ENCODE data around the gene FKBP7. TPM values are rescaled to one million over a fixed set of nuclear protein-coding genes. Genes with fewer than 3 reads are reported as not detected.
"Not testable (repeated sequence)": the region's sequence is repeated elsewhere in the genome, so short reads cannot be mapped to it uniquely, and the experiment has no call there.

FKBP7 gene, protein sequence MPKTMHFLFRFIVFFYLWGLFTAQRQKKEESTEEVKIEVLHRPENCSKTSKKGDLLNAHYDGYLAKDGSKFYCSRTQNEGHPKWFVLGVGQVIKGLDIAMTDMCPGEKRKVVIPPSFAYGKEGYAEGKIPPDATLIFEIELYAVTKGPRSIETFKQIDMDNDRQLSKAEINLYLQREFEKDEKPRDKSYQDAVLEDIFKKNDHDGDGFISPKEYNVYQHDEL
- 2.9 and 4.5 TPM in 2 replicates for total RNA-seq

DNA sequence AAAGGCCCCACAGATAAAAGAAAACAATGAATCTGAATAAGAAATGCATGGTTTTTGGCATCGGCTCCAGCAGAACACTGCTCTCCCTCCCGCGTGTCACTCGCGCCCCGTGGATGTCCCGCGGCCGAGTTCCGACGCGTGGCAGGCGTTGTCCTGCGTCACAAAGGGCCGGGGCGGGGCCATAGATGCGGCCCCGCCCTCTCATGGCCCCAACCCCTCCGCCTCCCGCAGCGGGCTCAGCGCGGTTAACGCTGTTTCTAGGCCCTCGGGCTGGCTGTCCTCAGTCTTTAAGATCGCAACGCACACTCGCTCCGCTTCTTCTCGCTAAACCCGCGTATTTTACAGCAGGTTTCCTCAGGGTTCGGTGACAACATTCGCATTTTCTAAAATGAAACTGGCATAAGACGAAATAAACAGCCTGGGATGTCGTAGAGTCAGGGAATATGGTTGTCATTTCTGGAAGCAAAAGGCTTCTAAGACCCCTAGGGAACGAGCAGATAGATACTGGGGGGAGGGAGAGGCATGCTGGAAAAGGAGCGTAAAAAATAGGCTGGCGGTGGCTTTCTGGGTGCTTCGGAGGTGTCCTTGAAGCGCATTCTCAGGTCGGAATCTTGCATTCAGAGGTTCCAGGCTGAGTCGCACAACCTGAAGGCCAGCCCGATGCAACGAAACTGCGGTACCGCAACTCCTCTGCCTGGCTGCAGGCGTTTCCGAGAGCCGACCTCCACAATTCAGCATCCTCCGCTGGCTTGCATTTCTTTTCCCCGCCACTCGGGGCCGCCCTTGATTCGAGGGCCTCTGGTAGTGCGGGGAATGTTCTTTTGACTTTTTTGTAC lies at the start of gene FKBP7:
TSS of gene FKBP7 (minus strand) at position 162 of the 836 bp plus-strand sequence. CDS start at position 61, 101 bp downstream.
- H3K4me3 Mint-ChIP-seq = peak within 1 kb of the TSS; percentile 95
- intact Hi-C loops (cut with micrococcal nuclease) = loop anchor here (1.0 to 10.0 kb wide), 7 partner anchors 27 to 366 kb away; partner anchors contain the start of genes OSBPL6, PJVK, PRKRA and RBM45
- DNase-seq (ENCODE audit: low spot score) = peak; percentile 75
- no peaks in the 10 kb centered on the region for H3K36me3 Mint-ChIP-seq (ENCODE audit: low read depth)
- H3K9me3 Mint-ChIP-seq = no peaks in the 10 kb centered on the region
- H3K4me1 Mint-ChIP-seq (ENCODE audit: low read depth) = peaks cover 39% of the 10 kb centered on the region
- H3K27ac Mint-ChIP-seq = peak within 1 kb of the TSS; percentile 99
- no peaks in the 10 kb centered on the region for H3K27me3 Mint-ChIP-seq (ENCODE audit: insufficient read depth)

DNA sequence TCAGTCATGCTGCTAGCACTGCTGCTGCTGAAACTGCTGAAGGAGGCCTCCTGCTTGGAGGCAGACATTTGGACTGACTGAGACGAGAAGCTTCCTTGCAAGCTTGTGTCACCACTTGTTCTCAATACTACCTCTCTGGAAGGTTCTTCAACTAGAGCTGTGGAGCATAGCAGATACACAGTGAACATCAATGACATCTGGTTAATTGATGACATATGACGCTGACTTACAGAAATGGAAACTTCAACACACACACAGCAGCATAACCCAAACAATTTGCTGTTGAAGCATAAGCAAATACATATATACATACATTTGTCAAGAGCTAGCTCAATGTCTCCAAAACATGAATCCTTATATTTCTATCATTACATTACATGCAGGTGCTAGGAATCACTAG lies 49.2 kb upstream of the FKBP7 start:
- Mint-ChIP-seq H3K27ac (no peak overlapping the region), H3K36me3 (ENCODE audit: low read depth) (peaks cover 15% of the 10 kb centered on the region), H3K4me3 (no peak overlapping the region), H3K27me3 (ENCODE audit: insufficient read depth) (no peaks in the 10 kb centered on the region), H3K9me3 (no peaks in the 10 kb centered on the region), H3K4me1 (ENCODE audit: low read depth) (peaks cover 56% of the 10 kb centered on the region)
- intact Hi-C loops (cut with micrococcal nuclease) = no loop called here
- no peak for DNase-seq (ENCODE audit: low spot score)

DNA sequence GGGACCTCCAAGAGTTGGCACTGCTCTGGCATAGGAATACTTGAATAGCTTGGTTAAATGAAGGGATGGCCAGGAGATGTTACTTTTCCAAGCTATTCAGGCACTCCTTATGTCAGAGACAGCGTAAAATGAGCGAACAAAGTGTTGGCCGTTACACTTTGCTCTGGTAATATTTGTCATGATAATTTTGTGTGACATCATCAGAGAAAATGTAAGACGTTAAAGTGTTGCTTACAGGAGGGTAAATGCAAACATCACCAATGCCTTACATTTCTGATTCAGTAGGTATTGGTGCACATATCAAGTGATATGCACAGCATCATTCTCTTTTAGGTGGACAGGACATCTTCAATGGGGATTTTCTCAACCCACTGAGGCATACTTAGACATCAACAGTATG lies 47.9 kb upstream of the FKBP7 start:
- no peak overlapping the region for H3K27ac Mint-ChIP-seq
- no peak for DNase-seq (ENCODE audit: low spot score)
- H3K9me3 Mint-ChIP-seq = peaks cover 7% of the 10 kb centered on the region
- H3K36me3 Mint-ChIP-seq (ENCODE audit: low read depth) = peaks cover 10% of the 10 kb centered on the region
- H3K4me1 Mint-ChIP-seq (ENCODE audit: low read depth) = peaks cover 57% of the 10 kb centered on the region
- H3K27me3 Mint-ChIP-seq (ENCODE audit: insufficient read depth) = no peaks in the 10 kb centered on the region
- H3K4me3 Mint-ChIP-seq = no peak overlapping the region
- intact Hi-C loops (cut with micrococcal nuclease) = no loop called here

DNA sequence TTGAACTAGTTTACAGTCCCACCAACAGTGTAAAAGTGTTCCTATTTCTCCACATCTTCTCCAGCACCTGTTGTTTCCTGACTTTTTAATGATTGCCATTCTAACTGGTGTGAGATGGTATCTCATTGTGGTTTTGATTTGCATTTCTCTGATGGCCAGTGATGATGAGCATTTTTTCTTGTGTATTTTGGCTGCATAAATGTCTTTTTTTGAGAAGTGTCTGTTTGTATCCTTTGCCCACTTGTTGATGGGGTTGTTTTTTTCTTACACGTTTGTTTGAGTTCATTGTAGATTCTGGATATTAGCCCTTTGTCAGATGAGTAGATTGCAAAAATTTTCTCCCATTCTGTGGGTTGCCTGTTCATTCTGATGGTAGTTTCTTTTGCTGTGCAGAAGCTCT lies 47.1 kb upstream of the FKBP7 start:
- H3K36me3 Mint-ChIP-seq (ENCODE audit: low read depth); intact Hi-C loops (cut with micrococcal nuclease); H3K27ac Mint-ChIP-seq; H3K9me3 Mint-ChIP-seq; H3K27me3 Mint-ChIP-seq (ENCODE audit: insufficient read depth); DNase-seq (ENCODE audit: low spot score): not testable (repeated sequence)
- H3K4me1 Mint-ChIP-seq (ENCODE audit: low read depth) = peaks cover 53% of the 10 kb centered on the region
- H3K4me3 Mint-ChIP-seq = peak overlapping the region; percentile 25

DNA sequence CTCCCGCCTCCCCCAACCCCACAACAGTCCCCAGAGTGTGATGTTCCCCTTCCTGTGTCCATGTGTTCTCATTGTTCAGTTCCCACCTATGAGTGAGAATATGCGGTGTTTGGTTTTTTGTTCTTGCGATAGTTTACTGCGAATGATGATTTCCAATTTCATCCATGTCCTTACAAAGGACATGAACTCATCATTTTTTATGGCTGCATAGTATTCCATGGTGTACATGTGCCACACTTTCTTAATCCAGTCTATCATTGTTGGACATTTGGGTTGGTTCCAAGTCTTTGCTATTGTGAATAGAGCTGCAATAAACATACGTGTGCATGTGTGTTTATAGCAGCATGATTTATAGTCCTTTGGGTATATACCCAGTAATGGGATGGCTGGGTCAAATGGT lies 46.6 kb upstream of the FKBP7 start:
- H3K4me1 Mint-ChIP-seq (ENCODE audit: low read depth) = peaks cover 50% of the 10 kb centered on the region
- H3K27me3 Mint-ChIP-seq (ENCODE audit: insufficient read depth); H3K4me3 Mint-ChIP-seq; intact Hi-C loops (cut with micrococcal nuclease); H3K27ac Mint-ChIP-seq; H3K9me3 Mint-ChIP-seq; DNase-seq (ENCODE audit: low spot score); H3K36me3 Mint-ChIP-seq (ENCODE audit: low read depth): not testable (repeated sequence)

DNA sequence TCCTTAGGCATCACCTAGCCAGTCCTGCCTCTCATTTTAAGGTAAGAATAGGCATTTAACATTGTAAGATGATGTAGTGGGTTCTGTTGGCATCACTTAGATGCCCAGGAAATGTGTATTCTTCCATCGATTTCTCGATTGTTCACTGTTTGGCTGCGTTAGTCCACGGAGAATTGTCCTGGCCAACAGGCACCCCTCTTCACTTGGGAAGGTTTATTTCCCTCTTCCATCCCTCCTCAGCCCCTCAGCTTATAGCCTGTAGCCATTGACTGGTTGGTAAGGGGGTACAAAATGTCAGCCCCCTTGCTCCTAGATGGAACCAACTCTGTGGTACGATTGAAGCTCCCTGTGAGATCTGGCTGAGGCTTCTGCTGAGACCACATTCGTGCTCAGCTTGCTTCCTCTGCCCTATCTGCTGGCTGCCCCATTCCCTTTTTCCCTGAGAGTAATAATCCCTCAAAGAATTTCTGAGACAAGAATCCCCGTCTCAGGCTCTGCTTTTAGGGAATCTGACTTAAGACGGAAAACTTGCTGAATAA lies 45.3 kb upstream of the FKBP7 start:
- Mint-ChIP-seq H3K9me3 (peaks cover 7% of the 10 kb centered on the region), H3K27ac (peak overlapping the region; percentile 92), H3K27me3 (ENCODE audit: insufficient read depth) (no peaks in the 10 kb centered on the region), H3K36me3 (ENCODE audit: low read depth) (peaks cover 9% of the 10 kb centered on the region), H3K4me1 (ENCODE audit: low read depth) (peaks cover 45% of the 10 kb centered on the region), H3K4me3 (peak overlapping the region; percentile 99)
- DNase-seq (ENCODE audit: low spot score) = no peak
- intact Hi-C loops (cut with micrococcal nuclease) = loop anchor here (1.0 to 5.0 kb wide), 7 partner anchors 9 to 1484 kb away; partner anchors contain the start of genes CWC22, FKBP7, OSBPL6 and PJVK

DNA sequence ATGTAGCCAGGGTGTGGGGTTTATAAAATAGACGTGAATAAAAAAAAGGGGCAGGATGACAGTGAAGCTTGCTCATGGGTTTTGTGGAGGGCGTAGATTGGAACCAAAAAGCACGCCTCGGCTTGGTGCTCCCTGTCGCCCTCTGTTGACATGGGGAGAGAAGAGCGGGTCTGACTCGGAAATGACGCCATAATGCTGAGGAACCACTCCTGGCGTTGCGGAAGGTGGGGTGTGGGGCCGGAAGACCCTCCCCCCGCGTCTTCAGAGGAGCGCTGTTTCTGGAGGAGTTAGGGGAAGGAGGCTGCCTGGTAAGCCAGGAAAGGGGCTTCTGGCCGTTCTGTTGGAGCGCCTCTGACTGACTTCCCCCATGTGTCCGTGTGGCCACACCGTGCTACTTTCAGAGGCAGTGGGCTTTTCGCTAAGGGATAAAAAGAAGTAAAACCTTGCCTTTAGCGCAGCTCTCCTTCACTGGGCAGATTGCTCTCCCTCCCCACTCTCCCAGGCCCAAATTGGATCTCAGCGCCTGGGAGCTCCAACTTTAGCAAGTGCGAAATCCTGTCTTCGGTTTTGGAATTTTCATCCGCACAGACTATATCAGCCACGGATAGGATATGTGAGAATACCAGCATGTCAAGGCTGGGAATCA lies 44.7 kb upstream of the FKBP7 start:
- H3K27me3 Mint-ChIP-seq (ENCODE audit: insufficient read depth) = no peaks in the 10 kb centered on the region
- intact Hi-C loops (cut with micrococcal nuclease) = loop anchor here (1.0 to 5.0 kb wide), 8 partner anchors 7 to 1484 kb away; partner anchors contain the start of genes CWC22, FKBP7, OSBPL6 and PJVK
- peak overlapping the region; percentile 99 for H3K4me3 Mint-ChIP-seq
- H3K27ac Mint-ChIP-seq = peak overlapping the region; percentile 92
- DNase-seq (ENCODE audit: low spot score) = peak; percentile 80
- peaks cover 42% of the 10 kb centered on the region for H3K4me1 Mint-ChIP-seq (ENCODE audit: low read depth)
- H3K9me3 Mint-ChIP-seq = peaks cover 7% of the 10 kb centered on the region
- H3K36me3 Mint-ChIP-seq (ENCODE audit: low read depth) = peaks cover 13% of the 10 kb centered on the region

DNA sequence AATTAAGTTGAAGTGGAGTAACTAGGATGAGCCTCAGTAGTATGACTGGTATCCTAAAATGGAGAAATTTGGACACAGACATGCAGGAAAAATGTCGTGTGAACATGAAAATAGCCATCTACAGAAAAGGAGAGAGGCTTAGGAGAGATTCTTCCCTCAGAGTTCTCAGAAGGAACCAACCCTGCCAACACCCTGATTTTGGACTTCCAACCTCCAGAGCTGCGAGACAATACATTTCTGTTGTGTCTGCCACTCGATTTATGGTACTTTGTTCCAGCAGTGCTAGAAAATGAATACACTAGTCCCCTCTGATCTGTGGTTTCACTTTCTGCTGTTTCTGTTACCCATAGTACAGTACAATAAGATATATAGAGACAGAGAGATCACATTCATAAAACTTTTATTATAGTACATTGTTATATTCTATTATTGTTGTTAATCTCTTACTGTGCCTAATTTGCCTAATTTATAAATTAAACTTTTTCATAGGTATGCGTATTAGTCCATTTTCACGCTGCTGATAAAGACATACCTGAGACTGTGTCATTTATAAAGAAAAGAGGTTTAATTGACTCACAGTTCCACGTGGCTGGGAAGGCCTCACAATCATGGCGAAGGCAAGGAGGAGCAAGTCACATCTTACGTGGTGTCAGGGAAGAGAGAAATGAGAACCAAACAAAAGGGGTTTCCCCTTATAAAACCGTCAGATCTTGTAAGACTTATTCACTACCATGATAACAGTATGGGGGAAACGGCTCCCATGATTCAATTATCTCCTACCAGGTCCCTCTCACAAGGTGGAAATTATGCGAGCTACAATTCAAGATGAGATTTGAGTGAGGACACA lies 43.1 kb upstream of the FKBP7 start:
- H3K36me3 Mint-ChIP-seq (ENCODE audit: low read depth) = peaks cover 18% of the 10 kb centered on the region
- peaks cover 35% of the 10 kb centered on the region for H3K4me1 Mint-ChIP-seq (ENCODE audit: low read depth)
- H3K27ac Mint-ChIP-seq = peak overlapping the region; percentile 26
- peaks cover 7% of the 10 kb centered on the region for H3K9me3 Mint-ChIP-seq
- no peak for DNase-seq (ENCODE audit: low spot score)
- H3K27me3 Mint-ChIP-seq (ENCODE audit: insufficient read depth) = no peaks in the 10 kb centered on the region
- intact Hi-C loops (cut with micrococcal nuclease) = loop anchor here (1.0 to 5.0 kb wide), 5 partner anchors 9 to 1486 kb away; partner anchors contain the start of genes CWC22, OSBPL6 and RBM45
- peak overlapping the region; percentile 31 for H3K4me3 Mint-ChIP-seq

DNA sequence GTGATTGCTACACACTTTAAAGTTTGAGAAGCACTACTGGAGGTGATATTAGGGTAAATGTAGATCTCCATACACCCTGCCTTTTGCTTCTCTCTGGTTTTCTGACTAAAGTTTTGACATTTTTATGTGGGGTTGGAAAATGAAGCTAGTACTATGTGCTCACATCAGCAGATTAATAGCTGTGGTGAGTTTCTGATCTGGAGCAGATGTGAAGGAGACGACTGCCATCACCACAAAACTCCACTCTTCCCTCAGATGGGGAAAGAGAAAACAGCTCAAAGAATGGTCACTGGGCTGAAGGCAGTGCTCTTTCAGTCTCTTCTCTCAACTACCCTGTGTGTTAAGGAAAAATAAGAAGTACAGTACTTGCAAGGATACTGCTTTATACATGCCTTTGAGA lies 39.1 kb upstream of the FKBP7 start:
- intact Hi-C loops (cut with micrococcal nuclease) = loop anchor here (10.0 kb wide), 1 partner anchor 747 kb away; the partner anchor contains the start of gene SESTD1
- H3K36me3 Mint-ChIP-seq (ENCODE audit: low read depth) = peaks cover 31% of the 10 kb centered on the region
- H3K4me1 Mint-ChIP-seq (ENCODE audit: low read depth) = peaks cover 39% of the 10 kb centered on the region
- DNase-seq (ENCODE audit: low spot score) = no peak
- no peak overlapping the region for H3K4me3 Mint-ChIP-seq
- H3K27me3 Mint-ChIP-seq (ENCODE audit: insufficient read depth) = no peaks in the 10 kb centered on the region
- peaks cover 7% of the 10 kb centered on the region for H3K9me3 Mint-ChIP-seq
- H3K27ac Mint-ChIP-seq = no peak overlapping the region

DNA sequence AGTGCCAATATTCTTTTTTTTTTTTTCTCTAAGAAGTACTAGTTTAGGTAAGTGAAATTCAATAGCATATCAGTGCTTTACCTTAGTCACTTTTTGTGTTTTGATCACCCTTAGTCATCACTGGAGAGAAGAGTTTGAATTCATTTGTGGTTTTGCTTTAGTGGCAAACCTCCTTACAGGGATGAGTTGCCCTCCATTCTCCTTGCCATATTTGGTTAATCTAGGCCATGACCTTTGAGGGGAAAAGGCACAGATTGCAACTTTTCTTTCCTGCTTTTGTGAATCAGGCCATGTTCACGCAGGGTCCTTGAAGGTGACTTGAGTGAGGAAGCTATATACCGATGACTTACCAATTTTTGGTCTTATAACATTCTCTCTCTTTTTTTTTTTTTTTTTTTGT lies 36.3 kb upstream of the FKBP7 start:
- H3K4me1 Mint-ChIP-seq (ENCODE audit: low read depth) = peaks cover 27% of the 10 kb centered on the region
- H3K27ac Mint-ChIP-seq = peak overlapping the region; percentile 82
- no peaks in the 10 kb centered on the region for H3K27me3 Mint-ChIP-seq (ENCODE audit: insufficient read depth)
- no peaks in the 10 kb centered on the region for H3K9me3 Mint-ChIP-seq
- intact Hi-C loops (cut with micrococcal nuclease) = loop anchor here (1.0 to 10.0 kb wide), 5 partner anchors 9 to 750 kb away; partner anchors contain the start of genes PJVK, PLEKHA3, PRKRA and SESTD1
- H3K36me3 Mint-ChIP-seq (ENCODE audit: low read depth) = peaks cover 32% of the 10 kb centered on the region
- H3K4me3 Mint-ChIP-seq = peak overlapping the region; percentile 30
- DNase-seq (ENCODE audit: low spot score) = peak; percentile 17

DNA sequence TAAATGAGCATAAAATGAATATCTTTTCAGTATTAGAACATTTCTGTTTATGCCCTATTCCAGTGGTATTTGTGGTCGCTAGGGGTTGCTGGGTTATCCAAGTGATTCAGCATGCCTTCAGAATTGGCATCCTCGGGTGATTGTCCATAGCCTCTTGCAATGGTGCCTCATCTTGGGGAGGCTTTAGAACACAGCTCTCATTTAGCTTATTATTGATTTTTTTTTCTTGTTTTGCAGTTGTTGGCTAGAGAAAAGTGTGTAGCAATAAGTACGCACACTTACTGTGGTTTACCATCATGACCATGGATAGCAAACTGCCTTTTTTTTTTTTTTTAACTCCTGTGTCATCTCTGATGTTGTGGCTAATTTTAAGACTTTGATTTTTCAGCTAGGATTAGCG lies 35.5 kb upstream of the FKBP7 start:
- DNase-seq (ENCODE audit: low spot score) = no peak
- H3K27me3 Mint-ChIP-seq (ENCODE audit: insufficient read depth) = no peaks in the 10 kb centered on the region
- H3K9me3 Mint-ChIP-seq = no peaks in the 10 kb centered on the region
- H3K4me3 Mint-ChIP-seq = no peak overlapping the region
- no peak overlapping the region for H3K27ac Mint-ChIP-seq
- H3K36me3 Mint-ChIP-seq (ENCODE audit: low read depth) = peaks cover 36% of the 10 kb centered on the region
- H3K4me1 Mint-ChIP-seq (ENCODE audit: low read depth) = peaks cover 27% of the 10 kb centered on the region
- intact Hi-C loops (cut with micrococcal nuclease) = loop anchor here (1.0 to 10.0 kb wide), 5 partner anchors 9 to 751 kb away; partner anchors contain the start of genes PJVK, PLEKHA3, PRKRA and SESTD1
